ENCODE data around the gene RAB20.

The RAB20 gene

DNA sequence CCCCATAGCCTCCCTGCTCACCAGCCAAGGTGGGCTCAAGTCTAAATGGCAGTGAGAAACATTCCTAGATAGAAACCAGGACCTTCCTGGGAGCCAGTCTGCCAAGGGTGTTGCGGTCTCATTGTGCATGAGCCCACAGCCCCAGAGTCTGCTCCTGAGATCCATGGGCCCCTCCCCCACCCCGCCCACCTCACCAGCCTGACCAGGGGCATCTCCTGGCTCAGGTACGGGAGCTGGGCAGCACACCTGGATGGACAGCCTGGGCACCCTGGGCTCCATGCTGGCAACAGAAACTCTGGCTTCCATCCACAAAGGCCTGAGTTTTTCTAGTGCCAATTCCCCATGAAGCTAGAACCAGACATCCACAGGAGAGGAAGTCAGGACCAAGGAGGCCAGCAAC is 65.6 kb downstream of the RAB20 start:
- no peak for TF ChIP-seq EZH2phosphoT487 (IDR thresholded peaks at IDR 0.05; ENCODE audit: borderline replicate concordance)
- Histone ChIP-seq H3K9ac (ENCODE audit: low read depth, low read length, poor library complexity, severe bottlenecking) (no peak overlapping the region), H2AFZ (ENCODE audit: low read length) (no peak overlapping the region), H3K36me3 (ENCODE audit: insufficient read depth, low read length) (no peaks in the 10 kb centered on the region), H4K20me1 (ENCODE audit: insufficient read depth, low read length, poor library complexity, severe bottlenecking) (no peaks in the 10 kb centered on the region), H3K79me2 (ENCODE audit: insufficient read depth, low read length) (no peaks in the 10 kb centered on the region), H3K4me2 (ENCODE audit: low read depth, low read length, poor library complexity, severe bottlenecking) (no peak overlapping the region), H3F3A (ENCODE audit: low read depth) (no peaks in the 10 kb centered on the region), H3K4me3 (ENCODE audit: low read length, poor library complexity, severe bottlenecking) (no peak overlapping the region), H3K9me2 (replicated peaks; ENCODE audit: low read depth, low read length) (no peaks in the 10 kb centered on the region), H3K9me3 (ENCODE audit: insufficient read depth, low read depth, low read length) (no peaks in the 10 kb centered on the region), H3K27me3 (ENCODE audit: insufficient read depth, low read length, poor library complexity, severe bottlenecking) (no peaks in the 10 kb centered on the region), H3K4me1 (ENCODE audit: insufficient read depth, low read length, poor library complexity, severe bottlenecking) (no peaks in the 10 kb centered on the region)

DNA sequence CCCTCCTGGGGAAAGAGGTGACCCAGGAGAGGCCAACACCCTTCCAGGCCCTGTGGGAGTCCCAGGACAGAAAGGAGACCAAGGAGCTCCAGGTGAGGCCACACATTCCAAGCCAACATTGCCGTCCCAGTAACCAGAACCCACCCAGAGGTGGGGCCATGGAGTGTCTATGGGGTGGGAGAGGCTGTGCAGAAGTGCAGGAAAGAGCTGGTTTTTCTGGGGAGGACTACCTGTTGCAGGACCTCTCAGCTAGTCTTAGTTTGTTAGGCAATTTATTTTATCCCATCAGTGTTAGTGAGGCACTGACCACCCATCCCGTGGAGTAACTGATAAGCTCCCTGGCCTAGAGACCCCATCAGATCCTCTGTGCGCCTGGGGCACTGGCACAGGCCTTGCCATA is 66.1 kb downstream of the RAB20 start:
- Histone ChIP-seq H2AFZ (ENCODE audit: low read length) (no peak overlapping the region), H3K4me2 (ENCODE audit: low read depth, low read length, poor library complexity, severe bottlenecking) (no peak overlapping the region), H4K20me1 (ENCODE audit: insufficient read depth, low read length, poor library complexity, severe bottlenecking) (no peaks in the 10 kb centered on the region), H3K9me2 (replicated peaks; ENCODE audit: low read depth, low read length) (no peaks in the 10 kb centered on the region), H3K36me3 (ENCODE audit: insufficient read depth, low read length) (no peaks in the 10 kb centered on the region), H3K4me1 (ENCODE audit: insufficient read depth, low read length, poor library complexity, severe bottlenecking) (no peaks in the 10 kb centered on the region), H3K9me3 (ENCODE audit: insufficient read depth, low read depth, low read length) (no peaks in the 10 kb centered on the region), H3K27me3 (ENCODE audit: insufficient read depth, low read length, poor library complexity, severe bottlenecking) (no peaks in the 10 kb centered on the region), H3F3A (ENCODE audit: low read depth) (no peaks in the 10 kb centered on the region), H3K4me3 (ENCODE audit: low read length, poor library complexity, severe bottlenecking) (no peak overlapping the region), H3K9ac (ENCODE audit: low read depth, low read length, poor library complexity, severe bottlenecking) (no peak overlapping the region), H3K79me2 (ENCODE audit: insufficient read depth, low read length) (no peaks in the 10 kb centered on the region)
- TF ChIP-seq EZH2phosphoT487 (IDR thresholded peaks at IDR 0.05; ENCODE audit: borderline replicate concordance), result no peak
- TF ChIP-seq, protein P1, sequence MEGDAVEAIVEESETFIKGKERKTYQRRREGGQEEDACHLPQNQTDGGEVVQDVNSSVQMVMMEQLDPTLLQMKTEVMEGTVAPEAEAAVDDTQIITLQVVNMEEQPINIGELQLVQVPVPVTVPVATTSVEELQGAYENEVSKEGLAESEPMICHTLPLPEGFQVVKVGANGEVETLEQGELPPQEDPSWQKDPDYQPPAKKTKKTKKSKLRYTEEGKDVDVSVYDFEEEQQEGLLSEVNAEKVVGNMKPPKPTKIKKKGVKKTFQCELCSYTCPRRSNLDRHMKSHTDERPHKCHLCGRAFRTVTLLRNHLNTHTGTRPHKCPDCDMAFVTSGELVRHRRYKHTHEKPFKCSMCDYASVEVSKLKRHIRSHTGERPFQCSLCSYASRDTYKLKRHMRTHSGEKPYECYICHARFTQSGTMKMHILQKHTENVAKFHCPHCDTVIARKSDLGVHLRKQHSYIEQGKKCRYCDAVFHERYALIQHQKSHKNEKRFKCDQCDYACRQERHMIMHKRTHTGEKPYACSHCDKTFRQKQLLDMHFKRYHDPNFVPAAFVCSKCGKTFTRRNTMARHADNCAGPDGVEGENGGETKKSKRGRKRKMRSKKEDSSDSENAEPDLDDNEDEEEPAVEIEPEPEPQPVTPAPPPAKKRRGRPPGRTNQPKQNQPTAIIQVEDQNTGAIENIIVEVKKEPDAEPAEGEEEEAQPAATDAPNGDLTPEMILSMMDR (conservative IDR thresholded peaks at IDR 0.05; ENCODE audit: low read length), result no peak

DNA sequence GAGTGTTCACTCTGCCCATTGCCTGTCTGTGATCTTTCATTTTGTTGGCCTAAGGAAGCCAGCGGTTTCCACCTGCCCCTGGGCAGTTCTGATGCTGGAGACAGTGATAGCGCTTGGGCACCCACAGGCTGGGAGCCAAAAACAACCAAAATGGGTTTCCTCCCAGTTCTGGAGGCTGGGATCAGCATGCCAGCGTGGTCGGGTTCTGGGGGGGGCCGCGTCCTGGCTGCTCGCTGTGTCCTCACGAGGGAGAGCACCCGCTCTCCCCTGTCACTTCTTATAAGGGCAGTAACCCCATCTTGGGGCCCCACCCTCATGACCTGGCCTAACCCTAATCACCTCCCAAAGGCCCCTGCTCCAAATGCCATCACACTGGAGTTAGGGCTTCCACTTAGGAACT is 67.9 kb downstream of the RAB20 start:
- Histone ChIP-seq H4K20me1 (ENCODE audit: insufficient read depth, low read length, poor library complexity, severe bottlenecking) (no peaks in the 10 kb centered on the region), H3K4me3 (ENCODE audit: low read length, poor library complexity, severe bottlenecking) (no peak overlapping the region), H3K9ac (ENCODE audit: low read depth, low read length, poor library complexity, severe bottlenecking) (no peak overlapping the region), H3K36me3 (ENCODE audit: insufficient read depth, low read length) (no peaks in the 10 kb centered on the region), H2AFZ (ENCODE audit: low read length) (no peak overlapping the region), H3K9me2 (replicated peaks; ENCODE audit: low read depth, low read length) (no peaks in the 10 kb centered on the region), H3F3A (ENCODE audit: low read depth) (no peaks in the 10 kb centered on the region), H3K79me2 (ENCODE audit: insufficient read depth, low read length) (no peaks in the 10 kb centered on the region), H3K4me2 (ENCODE audit: low read depth, low read length, poor library complexity, severe bottlenecking) (no peak overlapping the region), H3K4me1 (ENCODE audit: insufficient read depth, low read length, poor library complexity, severe bottlenecking) (no peaks in the 10 kb centered on the region), H3K9me3 (ENCODE audit: insufficient read depth, low read depth, low read length) (no peaks in the 10 kb centered on the region), H3K27me3 (ENCODE audit: insufficient read depth, low read length, poor library complexity, severe bottlenecking) (no peaks in the 10 kb centered on the region)
- TF ChIP-seq, protein P1 (conservative IDR thresholded peaks at IDR 0.05; ENCODE audit: low read length), result no peak
- TF ChIP-seq EZH2phosphoT487 (IDR thresholded peaks at IDR 0.05; ENCODE audit: borderline replicate concordance), result no peak
